H1 (cell line): ENCODE results near the gene ZMAT5. TPM values are rescaled to one million over a fixed set of nuclear protein-coding genes. Genes with fewer than 3 reads are reported as not detected.
A peak's percentile ranks its signal among the peaks of the same experiment; 100 is the strongest.

Experiments used
- CTCF ChIA-PET: fragments of 300-600 bp; sonication (Branson Sonifier 250); formaldehyde crosslinking; loops from one replicate; lab custom pipeline; 2021; ENCODE audit not compliant: partially characterized antibody; lab: Charles Lee
- POLR2A ChIA-PET: fragments of 300-600 bp; sonication (Branson Sonifier 250); formaldehyde crosslinking; loops from one replicate; lab custom pipeline; 2021; ENCODE audit warnings: inconsistent platforms; ENCODE audit not compliant: partially characterized antibody; lab: Charles Lee
- DNase-seq, 2 experiments: peaks; one replicate each; pipeline versions ENCODE4 v3.0.0 to v3.0.0-alpha.2; 2010 to 2022; ENCODE audit warnings: low spot score in 2 of 2, low read depth in 1 of 2, mixed read lengths in 1 of 2
- FAIRE-seq: peaks from 2 replicates; lab custom pipeline; 2011; peaks lifted over from hg19 to GRCh38; lab: Jason Lieb, UNC
- H2AFZ ChIP-seq: 2 replicates; pipeline ENCODE4 v1.8.1; 2012; ENCODE audit warnings: low read length, inconsistent platforms
- H2AK5ac ChIP-seq: 2 replicates; pipeline ENCODE4 v1.6.1; 2013; ENCODE audit warnings: low read depth, low read length
- H2BK120ac ChIP-seq: replicated peaks from 2 replicates; pipeline ENCODE3; 2013; ENCODE audit warnings: low read depth, low read length, inconsistent platforms
- H2BK12ac ChIP-seq: 2 replicates; pipeline ENCODE4 v1.6.1; 2013; ENCODE audit warnings: low read depth, low read length
- H2BK15ac ChIP-seq: 2 replicates; pipeline ENCODE4 v1.6.1; 2013; ENCODE audit warnings: low read length
- H2BK20ac ChIP-seq: 2 replicates; pipeline ENCODE4 v1.6.1; 2013; ENCODE audit warnings: low read length
- H2BK5ac ChIP-seq: 2 replicates; pipeline ENCODE4 v1.6.1; 2013; ENCODE audit warnings: low read depth, low read length
- H3K14ac ChIP-seq: 2 replicates; pipeline ENCODE4 v1.6.1; 2013; ENCODE audit warnings: inconsistent platforms; ENCODE audit not compliant: insufficient read length
- H3K18ac ChIP-seq: 2 replicates; pipeline ENCODE4 v1.6.1; 2013; ENCODE audit warnings: low read length; ENCODE audit errors: extremely low read depth
- H3K23ac ChIP-seq: 2 replicates; pipeline ENCODE4 v1.6.1; 2013; ENCODE audit warnings: inconsistent platforms; ENCODE audit not compliant: insufficient read length
- H3K23me2 ChIP-seq: 2 replicates; pipeline ENCODE4 v1.6.1; 2013; ENCODE audit warnings: low read depth, low read length
- H3K27ac ChIP-seq: 2 replicates; pipeline ENCODE4 v1.6.1; 2011; ENCODE audit warnings: low read depth, low read length, inconsistent platforms
- H3K27me3 ChIP-seq, 4 experiments: replicated peaks in 1 of 4; 1 replicate in 1 of 4; 2 replicates in 3 of 4; pipeline versions ENCODE4 v1.6.1 to v1.8.1; 2011 to 2013; ENCODE audit warnings: low read length in 3 of 4, mild to moderate bottlenecking in 3 of 4, inconsistent platforms in 2 of 4, mixed read lengths in 2 of 4, moderate library complexity in 1 of 4; ENCODE audit not compliant: control insufficient read depth in 3 of 4, insufficient read depth in 3 of 4; ENCODE audit errors: extremely low read depth in 1 of 4
- H3K36me3 ChIP-seq, 4 experiments: 2 replicates each; pipeline versions ENCODE4 v1.6.1 to v1.8.1; 2011 to 2013; ENCODE audit warnings: mild to moderate bottlenecking in 4 of 4, low read length in 3 of 4, moderate library complexity in 2 of 4, control low read depth in 1 of 4, inconsistent platforms in 1 of 4; ENCODE audit not compliant: insufficient read depth in 4 of 4, control insufficient read depth in 2 of 4
- H3K4ac ChIP-seq: replicated peaks from 2 replicates; pipeline ENCODE3; 2013; ENCODE audit warnings: low read length, low read depth, mixed read lengths, inconsistent platforms; ENCODE audit not compliant: insufficient read length
- H3K4me1 ChIP-seq, 4 experiments: replicated peaks in 1 of 4; 1 replicate in 1 of 4; 2 replicates in 3 of 4; pipeline versions ENCODE4 v1.6.1 to v1.8.1; 2011 to 2013; ENCODE audit warnings: low read length in 3 of 4, inconsistent platforms in 2 of 4, mixed read lengths in 1 of 4; ENCODE audit not compliant: insufficient read depth in 4 of 4, control insufficient read depth in 3 of 4
- H3K4me2 ChIP-seq, 2 experiments: 2 replicates each; pipeline versions ENCODE4 v1.6.1 to v1.8.1; 2011 to 2013; ENCODE audit warnings: low read depth in 2 of 2, low read length in 2 of 2, control low read depth in 1 of 2, inconsistent platforms in 1 of 2, mild to moderate bottlenecking in 1 of 2; ENCODE audit not compliant: insufficient read depth in 1 of 2
- H3K4me3 ChIP-seq, 4 experiments: fragments of 200-600, 300-600 bp in 1 of 4; sonication (generic), shearing (Covaris generic), sonication (Bioruptor Twin) in 1 of 4; 2 replicates each; pipeline versions ENCODE4 v1.5.1 to v1.8.1; 2011 to 2016; ENCODE audit warnings: low read length in 4 of 4, low read depth in 3 of 4, control low read depth in 2 of 4, inconsistent platforms in 2 of 4, mild to moderate bottlenecking in 2 of 4, mixed read lengths in 1 of 4, moderate library complexity in 1 of 4; ENCODE audit not compliant: insufficient read depth in 2 of 4; ENCODE audit errors: extremely low read depth in 1 of 4
- H3K56ac ChIP-seq: replicated peaks from 2 replicates; pipeline ENCODE3; 2013; ENCODE audit warnings: low read depth, mild to moderate bottlenecking, mixed read lengths, low read length, inconsistent platforms; ENCODE audit not compliant: insufficient read length
- H3K79me1 ChIP-seq: 2 replicates; pipeline ENCODE4 v1.6.1; 2013; ENCODE audit warnings: low read depth, low read length, control low read depth
- H3K79me2 ChIP-seq, 2 experiments: 2 replicates each; pipeline versions ENCODE4 v1.6.1 to v1.8.1; 2012 to 2013; ENCODE audit warnings: low read length in 2 of 2, mild to moderate bottlenecking in 2 of 2, inconsistent platforms in 1 of 2; ENCODE audit not compliant: insufficient read depth in 2 of 2, control insufficient read depth in 1 of 2
- H3K9ac ChIP-seq, 4 experiments: replicated peaks in 1 of 4; 1 replicate in 1 of 4; 2 replicates in 3 of 4; pipeline versions ENCODE4 v1.6.1 to v1.8.1; 2011 to 2013; ENCODE audit warnings: low read depth in 3 of 4, low read length in 3 of 4, control low read depth in 2 of 4, mild to moderate bottlenecking in 2 of 4, moderate library complexity in 2 of 4, inconsistent platforms in 1 of 4; ENCODE audit errors: extremely low read depth in 1 of 4
- H3K9me3 ChIP-seq, 2 experiments: 2 replicates each; pipeline versions ENCODE4 v1.6.1 to v1.8.1; 2012 to 2013; ENCODE audit warnings: mild to moderate bottlenecking in 2 of 2, moderate library complexity in 2 of 2, control low read depth in 1 of 2, inconsistent platforms in 1 of 2, low read depth in 1 of 2, low read length in 1 of 2, mixed read lengths in 1 of 2; ENCODE audit not compliant: insufficient read depth in 2 of 2
- H4K20me1 ChIP-seq, 2 experiments: replicated peaks in 1 of 2; 2 replicates each; pipeline versions ENCODE3 to v1.8.1; 2011 to 2013; ENCODE audit warnings: inconsistent platforms in 2 of 2, low read length in 2 of 2, mild to moderate bottlenecking in 1 of 2; ENCODE audit not compliant: insufficient read depth in 2 of 2, control insufficient read depth in 1 of 2
- H4K5ac ChIP-seq: 2 replicates; pipeline ENCODE4 v1.6.1; 2013; ENCODE audit warnings: low read length, low read depth, mixed read lengths, inconsistent platforms; ENCODE audit not compliant: insufficient read length
- H4K8ac ChIP-seq: 2 replicates; pipeline ENCODE4 v1.8.0; 2013; ENCODE audit warnings: mild to moderate bottlenecking, moderate library complexity, low read length, inconsistent platforms; ENCODE audit not compliant: insufficient read depth; ENCODE audit errors: extremely low read depth
- H4K91ac ChIP-seq: replicated peaks from 2 replicates; pipeline ENCODE3; 2013; ENCODE audit warnings: low read length, mixed read lengths, inconsistent platforms; ENCODE audit not compliant: insufficient read length
- CHD2 ChIP-seq: IDR thresholded peaks from 2 replicates; pipeline ENCODE4 v1.6.1; 2012; ENCODE audit warnings: low read length, improper control_type of control experiment
- KDM5A ChIP-seq: fragments of 200-600 bp; IDR thresholded peaks from 2 replicates; pipeline ENCODE4 v1.7.1; 2012; ENCODE audit warnings: mild to moderate bottlenecking, low read length, inconsistent platforms, mixed read lengths
- POLR2AphosphoS5 ChIP-seq: IDR thresholded peaks from 2 replicates; pipeline ENCODE4 v1.6.1; 2011; ENCODE audit warnings: low read depth, low read length
- RXRA ChIP-seq: IDR thresholded peaks from 2 replicates; pipeline ENCODE4 v1.6.1; 2011; ENCODE audit warnings: low read depth, mild to moderate bottlenecking, low read length, moderate library complexity; ENCODE audit not compliant: insufficient read depth
- SIX5 ChIP-seq: IDR thresholded peaks from 2 replicates; pipeline ENCODE4 v1.6.1; 2011; ENCODE audit warnings: mild to moderate bottlenecking, low read depth, low read length
- SP2 ChIP-seq: IDR thresholded peaks from 2 replicates; pipeline ENCODE4 v1.6.1; 2012; ENCODE audit warnings: mild to moderate bottlenecking, low read length, inconsistent platforms
- SRF ChIP-seq: IDR thresholded peaks from 2 replicates; pipeline ENCODE4 v1.6.1; 2011; ENCODE audit warnings: mild to moderate bottlenecking, low read depth, low read length, moderate library complexity
- WGBS, 2 experiments: shearing (Covaris generic) in 1 of 2; methylation state at CpG; one replicate each; pipeline versions ENCODE4 v1.1.6 to v1.1.7; 2013 to 2015; ENCODE audit warnings: low lambda C conversion rate in 2 of 2, mixed read lengths in 2 of 2, inconsistent platforms in 1 of 2, low coverage in 1 of 2, missing lambda C conversion rate in 1 of 2; ENCODE audit not compliant: insufficient replicate concordance in 2 of 2, insufficient coverage in 1 of 2, insufficient read length in 1 of 2; ENCODE audit errors: extremely low coverage in 1 of 2, missing lambda C conversion rate in 1 of 2; 5-methylcytosine and 5-hydroxymethylcytosine counted together
- polyA plus RNA-seq, 7 experiments: library from polyadenylated mRNA; depleted of rRNA in 3 of 7; stranded (reverse) in 5 of 7; unstranded in 2 of 7; fragments of >200 nt in 5 of 7; fragments of 200-250 nt in 2 of 7; gene quantifications; 1 replicate in 5 of 7; 2 replicates in 1 of 7; 4 replicates in 1 of 7; pipeline versions ENCODE4 v1.2.1 to v1.2.3, GENCODE V29; 2011 to 2013; ENCODE audit warnings: missing spikeins in 2 of 7, mixed read lengths in 2 of 7
- total RNA-seq: library from RNA; stranded (reverse); fragmentation: NEBNext Ultra II Directional; extraction: Animal tissue kit (Norgen Biotek cat#: 25700); gene quantifications from 2 replicates; pipeline ENCODE4 v1.2.1, GENCODE V29; 2021

Gene ZMAT5
- total and polyA plus RNA-seq, 2 of the 8 experiments (the other 6 are each of a cell fraction or from before 2014, with no cell fraction given), result 14.0 to 38.3 TPM

DNA sequence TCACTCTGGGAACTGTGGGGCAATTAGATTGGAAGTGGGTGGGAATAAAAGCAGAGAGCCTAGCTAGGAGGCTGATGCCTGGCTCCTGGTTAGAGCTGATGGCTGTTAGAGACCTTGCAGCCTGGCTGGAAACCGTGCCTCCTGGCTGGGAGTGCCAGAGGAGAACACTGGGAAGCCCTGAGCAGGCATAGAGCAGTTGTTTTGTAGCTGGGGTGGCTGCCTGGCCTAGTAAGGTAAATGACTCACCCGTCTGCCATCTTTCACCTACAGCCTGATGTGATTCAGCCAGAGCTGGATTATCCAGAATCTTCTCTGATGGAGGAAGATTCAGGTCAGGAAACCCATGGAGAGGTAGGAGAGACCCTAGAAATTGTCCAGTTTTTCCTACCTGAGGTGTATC is 6.4 kb upstream of the ZMAT5 start:
- WGBS, 2 experiments, result 53% methylated on average over 2 of the region's 2 CpGs; no CpG with 5 or more reads in 1 of the 2 experiments

More for the DNA sequence above, 6.4 kb upstream of the ZMAT5 start:
- Histone ChIP-seq H4K20me1 (peaks cover 0 to under 1% of the 10 kb centered on the region in 2 experiments), H2BK20ac (no peak overlapping the region), H3K36me3 (peaks cover 3 to 13% (median 6%) of the 10 kb centered on the region in 4 experiments; a peak in 6 of 8 replicates), H4K8ac (no peak overlapping the region), H3K9ac (no peak overlapping the region), H3K18ac (no peak overlapping the region), H4K91ac (no peak overlapping the region), H2AK5ac (no peak overlapping the region), H3K56ac (no peak overlapping the region), H2BK5ac (no peak overlapping the region), H3K4me1 (peaks cover 0 to 2% (median 1%) of the 10 kb centered on the region in 4 experiments; a peak in 4 of 7 replicates), H3K9me3 (no peaks in the 10 kb centered on the region), H3K23me2 (no peaks in the 10 kb centered on the region; the same call in 1 of the 2 replicates), H3K14ac (no peak overlapping the region), H2BK120ac (no peak overlapping the region), H3K79me1 (peaks cover 2% of the 10 kb centered on the region; the same call in 1 of the 2 replicates), H3K4me3 (no peak overlapping the region), H3K4me2 (no peak overlapping the region), H3K23ac (no peak overlapping the region), H3K27ac (no peak overlapping the region), H2BK15ac (no peak overlapping the region), H2AFZ (no peak overlapping the region), H4K5ac (no peak overlapping the region), H3K27me3 (no peaks in the 10 kb centered on the region), H3K79me2 (peaks cover 1 to 2% of the 10 kb centered on the region in 2 experiments; a peak in 2 of 4 replicates), H3K4ac (no peak overlapping the region), H2BK12ac (no peak overlapping the region)
- DNase-seq (peak in 1 of 2 experiments; percentile 23), FAIRE-seq (no peak)
- CTCF ChIA-PET, result interaction anchor here (0.6 to 5.2 kb wide), 22 partner anchors 10 to 508 kb away, joined by 3 to 33 read pairs (median 4); no protein-coding TSS in a partner anchor
- TF ChIP-seq RXRA (no peak), POLR2AphosphoS5 (peak; percentile 71; the same call in 1 of the 2 replicates), SIX5 (no peak), KDM5A (no peak), SRF (no peak), CHD2 (no peak), SP2 (no peak)
- POLR2A ChIA-PET, result interaction anchor here (0.7 to 1.1 kb wide), 2 partner anchors 12 to 17 kb away, joined by 3 read pairs; no protein-coding TSS in a partner anchor
